Fibroblast of lung (primary cell): ENCODE measurements around the gene ZNF680. TPM values are rescaled to one million over a fixed set of nuclear protein-coding genes. Genes with fewer than 3 reads are reported as not detected.

Source experiments
- DNase-seq, 2 donors: peaks; one replicate each; pipeline versions ENCODE4 v3.0.0 to v3.0.0-alpha.2; 2010; ENCODE audit warnings: low read depth in 2 of 2
- H2AFZ ChIP-seq: 2 replicates; pipeline ENCODE4 v1.5.1; 2012; ENCODE audit warnings: low read length, control low read depth, inconsistent platforms
- H3K27ac ChIP-seq: 2 replicates; pipeline ENCODE4 v1.5.1; 2011; ENCODE audit warnings: low read length, control low read depth; ENCODE audit not compliant: insufficient read depth
- H3K27me3 ChIP-seq: 2 replicates; pipeline ENCODE4 v1.5.1; 2011; ENCODE audit warnings: mild to moderate bottlenecking, low read length; ENCODE audit not compliant: control insufficient read depth, insufficient read depth
- H3K36me3 ChIP-seq: 2 replicates; pipeline ENCODE4 v1.5.1; 2011; ENCODE audit warnings: low read length; ENCODE audit not compliant: control insufficient read depth, insufficient read depth
- H3K4me1 ChIP-seq: 2 replicates; pipeline ENCODE4 v1.5.1; 2011; ENCODE audit warnings: low read length; ENCODE audit not compliant: control insufficient read depth, insufficient read depth; ENCODE audit errors: extremely low read depth
- H3K4me2 ChIP-seq: 2 replicates; pipeline ENCODE4 v1.5.1; 2011; ENCODE audit warnings: low read length, control low read depth; ENCODE audit not compliant: insufficient read depth; ENCODE audit errors: extremely low read depth
- H3K4me3 ChIP-seq, 4 experiments: fragments of 200-600 bp in 1 of 4; sonication (generic) in 1 of 4; replicated peaks in 1 of 4; 2 replicates each; pipeline ENCODE4 v1.5.1; 2011 to 2016; ENCODE audit warnings: low read length in 4 of 4, low read depth in 3 of 4, mild to moderate bottlenecking in 3 of 4, control low read depth in 2 of 4, inconsistent platforms in 1 of 4, mixed read lengths in 1 of 4; ENCODE audit not compliant: insufficient read depth in 1 of 4; ENCODE audit errors: control extremely low read depth in 1 of 4
- H3K79me2 ChIP-seq: 2 replicates; pipeline ENCODE4 v1.5.1; 2012; ENCODE audit warnings: mild to moderate bottlenecking, low read length, inconsistent platforms; ENCODE audit not compliant: control insufficient read depth, insufficient read depth
- H3K9ac ChIP-seq: 2 replicates; pipeline ENCODE4 v1.5.1; 2011; ENCODE audit warnings: mild to moderate bottlenecking, low read length, control low read depth; ENCODE audit not compliant: insufficient read depth
- H3K9me3 ChIP-seq: 2 replicates; pipeline ENCODE4 v1.5.1; 2012; ENCODE audit warnings: low read depth, low read length; ENCODE audit not compliant: control insufficient read depth, insufficient read depth
- H4K20me1 ChIP-seq: 2 replicates; pipeline ENCODE4 v1.5.1; 2011; ENCODE audit warnings: low read length; ENCODE audit not compliant: control insufficient read depth, insufficient read depth; ENCODE audit errors: extremely low read depth
- EZH2 ChIP-seq: IDR thresholded peaks from 2 replicates; pipeline ENCODE4 v1.5.1; 2012; ENCODE audit warnings: low read length, control low read depth, mild to moderate bottlenecking; ENCODE audit errors: missing control alignments
- polyA plus RNA-seq, 2 donors: library from polyadenylated mRNA; depleted of rRNA in 1 of 2; stranded (reverse) in 1 of 2; unstranded in 1 of 2; fragments of >200 nt; gene quantifications; 2 replicates each; pipeline ENCODE4 v1.2.1, GENCODE V29; 2011 to 2012; ENCODE audit warnings: missing spikeins in 1 of 2
- total RNA-seq: library from RNA; depleted of rRNA; stranded (reverse); fragments of >200 nt; gene quantifications from 2 replicates; pipeline ENCODE4 v1.2.1, GENCODE V29; 2014
- TF ChIP-seq, protein P1 (sequence below), 2 donors: IDR thresholded peaks in 1 of 2; conservative IDR thresholded peaks in 1 of 2; 1 replicate in 1 of 2; 2 replicates in 1 of 2; pipeline ENCODE4 v1.5.1; 2011 to 2012; ENCODE audit warnings: low read length in 2 of 2, control low read depth in 1 of 2, inconsistent platforms in 1 of 2, low read depth in 1 of 2, mild to moderate bottlenecking in 1 of 2

ZNF680 gene
- total and polyA plus RNA-seq, 2 donors (not counting 1 experiment from before 2014, with no cell fraction given) = 2.2 to 10.1 TPM

DNA sequence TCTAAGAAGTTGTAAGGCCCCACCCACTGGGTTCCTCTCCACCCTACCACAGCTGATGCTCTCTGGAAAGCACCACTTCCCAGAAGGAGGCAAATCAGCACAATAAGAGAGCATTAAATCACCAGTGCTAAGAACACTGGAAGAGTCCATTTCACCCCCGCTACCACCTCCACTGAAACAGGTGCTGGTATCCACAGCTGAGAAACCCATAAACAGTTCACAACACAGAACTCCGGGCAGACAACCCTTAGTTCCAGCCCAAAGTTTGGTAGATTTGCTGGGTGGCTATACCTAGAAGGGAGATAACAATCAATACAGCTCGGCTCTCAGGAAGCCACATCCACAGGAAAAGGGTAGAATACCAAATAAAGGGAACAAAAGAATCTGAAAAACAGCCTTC is 34.1 kb downstream of the ZNF680 start:
- Histone ChIP-seq H3K27ac (no peak overlapping the region), H4K20me1 (no peaks in the 10 kb centered on the region), H3K36me3 (no peaks in the 10 kb centered on the region), H3K9me3 (no peaks in the 10 kb centered on the region), H3K27me3 (no peaks in the 10 kb centered on the region), H3K4me2 (no peak overlapping the region), H3K9ac (no peak overlapping the region), H2AFZ (no peak overlapping the region), H3K4me3 (no peak overlapping the region), H3K79me2 (no peaks in the 10 kb centered on the region), H3K4me1 (no peaks in the 10 kb centered on the region)
- TF ChIP-seq, protein P1, sequence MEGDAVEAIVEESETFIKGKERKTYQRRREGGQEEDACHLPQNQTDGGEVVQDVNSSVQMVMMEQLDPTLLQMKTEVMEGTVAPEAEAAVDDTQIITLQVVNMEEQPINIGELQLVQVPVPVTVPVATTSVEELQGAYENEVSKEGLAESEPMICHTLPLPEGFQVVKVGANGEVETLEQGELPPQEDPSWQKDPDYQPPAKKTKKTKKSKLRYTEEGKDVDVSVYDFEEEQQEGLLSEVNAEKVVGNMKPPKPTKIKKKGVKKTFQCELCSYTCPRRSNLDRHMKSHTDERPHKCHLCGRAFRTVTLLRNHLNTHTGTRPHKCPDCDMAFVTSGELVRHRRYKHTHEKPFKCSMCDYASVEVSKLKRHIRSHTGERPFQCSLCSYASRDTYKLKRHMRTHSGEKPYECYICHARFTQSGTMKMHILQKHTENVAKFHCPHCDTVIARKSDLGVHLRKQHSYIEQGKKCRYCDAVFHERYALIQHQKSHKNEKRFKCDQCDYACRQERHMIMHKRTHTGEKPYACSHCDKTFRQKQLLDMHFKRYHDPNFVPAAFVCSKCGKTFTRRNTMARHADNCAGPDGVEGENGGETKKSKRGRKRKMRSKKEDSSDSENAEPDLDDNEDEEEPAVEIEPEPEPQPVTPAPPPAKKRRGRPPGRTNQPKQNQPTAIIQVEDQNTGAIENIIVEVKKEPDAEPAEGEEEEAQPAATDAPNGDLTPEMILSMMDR (conservative IDR thresholded peaks at IDR 0.05 in 1 of 2, IDR thresholded peaks at IDR 0.05 in 1 of 2; ENCODE audit: low read depth in 1 of 2, low read length in 2 of 2) = no peak
- no peak for TF ChIP-seq EZH2
- no peak for DNase-seq

DNA sequence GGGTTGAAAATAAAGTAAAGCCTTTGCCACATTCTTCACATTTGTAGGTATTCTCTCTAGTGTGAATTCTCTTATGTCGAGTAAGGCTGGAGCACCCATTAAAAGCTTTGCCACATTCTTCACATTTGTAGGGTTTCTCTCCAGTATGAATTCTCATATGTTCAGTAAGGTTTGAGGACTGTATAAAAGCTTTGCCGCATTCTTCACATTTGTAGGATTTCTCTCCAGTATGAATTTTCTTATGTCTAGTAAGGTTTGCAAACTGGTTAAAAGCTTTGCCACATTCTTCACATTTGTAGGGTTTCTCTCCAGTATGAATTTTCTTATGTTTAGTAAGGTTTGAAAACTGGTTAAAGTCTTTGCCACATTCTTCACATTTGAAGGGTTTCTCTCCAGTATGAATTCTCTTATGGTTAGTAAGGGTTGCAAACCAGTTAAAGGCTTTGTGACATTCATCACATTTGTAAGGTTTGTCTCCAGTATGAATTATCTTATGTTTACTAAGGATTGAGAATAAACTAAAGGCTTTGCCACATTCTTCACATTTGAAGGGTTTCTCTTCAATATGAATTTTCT is 41.4 kb downstream of the ZNF680 start:
- Histone ChIP-seq H3K9ac (no peak overlapping the region), H2AFZ (no peak overlapping the region), H3K4me2 (no peak overlapping the region), H3K27ac (no peak overlapping the region), H3K36me3 (no peaks in the 10 kb centered on the region), H3K4me1 (no peaks in the 10 kb centered on the region), H3K27me3 (no peaks in the 10 kb centered on the region), H3K4me3 (no peak overlapping the region), H3K79me2 (no peaks in the 10 kb centered on the region), H3K9me3 (no peaks in the 10 kb centered on the region), H4K20me1 (no peaks in the 10 kb centered on the region)
- TF ChIP-seq, protein P1 (conservative IDR thresholded peaks at IDR 0.05 in 1 of 2, IDR thresholded peaks at IDR 0.05 in 1 of 2; ENCODE audit: low read depth in 1 of 2, low read length in 2 of 2) = no peak
- TF ChIP-seq EZH2 = no peak
- no peak for DNase-seq

DNA sequence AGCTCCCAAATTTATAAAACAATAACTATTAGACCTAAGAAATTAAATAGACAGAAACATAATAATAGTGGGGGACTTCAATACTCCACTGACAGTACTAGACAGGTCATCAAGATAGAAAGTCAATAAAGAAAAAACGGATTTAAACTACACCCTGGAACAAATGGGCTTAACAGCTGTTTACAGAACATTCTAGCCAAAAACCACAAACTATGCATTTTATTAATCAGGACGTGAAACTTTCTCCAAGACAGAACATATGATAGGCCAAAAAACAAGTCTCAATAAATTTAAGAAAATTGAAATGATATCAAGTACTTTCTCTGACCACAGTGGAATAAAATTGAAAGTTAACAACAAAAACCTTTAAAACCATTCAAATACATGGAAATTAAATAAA is 46.4 kb downstream of the ZNF680 start:
- no peaks in the 10 kb centered on the region for H3K27me3 ChIP-seq
- H3K4me2 ChIP-seq = no peak overlapping the region
- H3K79me2 ChIP-seq = no peaks in the 10 kb centered on the region
- no peak overlapping the region for H3K27ac ChIP-seq
- H3K4me3 ChIP-seq = no peak overlapping the region
- TF ChIP-seq EZH2 = no peak
- TF ChIP-seq, protein P1 (conservative IDR thresholded peaks at IDR 0.05 in 1 of 2, IDR thresholded peaks at IDR 0.05 in 1 of 2; ENCODE audit: low read depth in 1 of 2, low read length in 2 of 2) = no peak
- H3K9me3 ChIP-seq = no peaks in the 10 kb centered on the region
- no peak overlapping the region for H2AFZ ChIP-seq
- H4K20me1 ChIP-seq = no peaks in the 10 kb centered on the region
- H3K4me1 ChIP-seq = no peaks in the 10 kb centered on the region
- no peak for DNase-seq
- no peak overlapping the region for H3K9ac ChIP-seq
- H3K36me3 ChIP-seq = no peaks in the 10 kb centered on the region
